NK-92 (cell line): Measurements from ENCODE around the gene TMPRSS6.

Source experiments
- DNase-seq: peaks from one replicate; lab custom pipeline; 2025; ENCODE audit not compliant: unreplicated experiment; lab: John Stamatoyannopoulos, UW

The TMPRSS6 gene

DNA sequence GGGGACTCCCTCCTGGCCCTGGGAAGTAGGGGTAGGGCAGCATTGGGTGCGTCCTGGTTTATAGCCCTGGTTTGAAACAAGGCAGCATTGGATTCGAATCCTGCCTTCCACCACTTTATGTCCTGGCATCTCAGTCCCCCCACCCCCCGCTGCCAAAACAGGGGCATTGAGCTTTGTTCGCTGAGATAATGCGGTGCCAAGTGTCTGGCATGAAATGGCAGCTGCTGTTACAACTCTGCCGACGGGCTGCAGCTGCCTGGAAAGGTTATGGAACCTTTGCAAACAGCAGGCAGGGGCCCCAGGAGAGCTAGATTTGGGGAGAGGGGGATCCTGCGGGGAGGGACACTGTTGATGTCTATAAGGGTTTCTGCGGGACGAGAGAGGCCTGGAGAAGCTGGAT, 92.2 kb downstream of the TMPRSS6 start:
- DNase-seq = no peak

DNA sequence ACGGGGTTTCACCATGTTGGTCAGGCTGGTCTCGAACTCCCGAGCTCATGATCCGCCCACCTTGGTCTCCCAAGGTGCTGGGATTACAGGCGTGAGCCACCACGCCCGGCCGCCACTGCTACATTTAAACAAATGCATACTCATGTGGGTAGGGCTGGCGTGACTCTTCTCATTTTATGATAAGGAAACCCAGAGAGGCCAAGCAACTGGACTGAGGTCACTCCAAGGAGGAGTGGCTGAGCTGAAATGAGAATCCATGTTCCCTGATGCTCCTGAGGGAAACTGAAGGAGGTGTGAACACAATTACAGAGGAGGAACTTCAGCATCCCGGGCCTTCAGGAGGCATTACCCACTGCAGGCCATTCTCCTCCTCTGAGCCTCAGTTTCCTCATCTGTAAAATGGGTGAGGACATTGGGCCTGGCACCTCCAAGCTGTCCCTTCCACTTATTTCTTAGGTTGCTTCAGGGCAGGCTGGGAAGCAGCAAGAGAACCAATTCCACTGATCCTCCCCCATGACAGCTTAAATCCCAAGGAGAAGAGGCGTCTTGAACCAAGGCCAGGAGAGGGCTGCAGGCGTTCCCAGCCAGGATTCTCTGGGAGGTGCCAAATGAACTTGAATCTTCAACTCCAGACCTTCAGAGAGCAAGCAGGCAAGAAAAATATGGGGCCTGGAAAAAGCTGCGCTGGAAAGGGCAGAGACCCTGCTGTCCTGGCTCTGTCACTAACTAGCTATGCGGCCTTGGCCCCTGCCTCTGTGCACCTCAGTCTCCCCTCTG, 93.2 kb downstream of the TMPRSS6 start:
- DNase-seq = no peak

DNA sequence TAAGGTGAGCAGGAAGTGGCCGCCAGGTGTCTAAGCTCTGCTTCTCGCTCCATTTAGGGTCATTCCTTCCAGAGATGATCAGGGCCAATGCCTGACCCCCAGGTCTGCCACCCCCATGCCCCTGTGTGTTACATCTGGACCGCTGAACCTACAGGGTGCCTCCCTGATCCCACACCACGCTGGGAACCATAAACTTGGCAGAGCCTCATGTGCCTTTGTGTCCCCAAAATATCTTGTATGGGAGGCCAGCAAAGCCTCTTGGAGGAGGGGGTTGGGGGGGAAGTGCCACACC, 94.0 kb downstream of the TMPRSS6 start:
- DNase-seq = no peak
